H1 (cell line): ENCODE results near the gene CLCN5. TPM values are rescaled to one million over a fixed set of nuclear protein-coding genes. Genes with fewer than 3 reads are reported as not detected.

ENCODE experiments used
- CTCF ChIA-PET: fragments of 300-600 bp; sonication (Branson Sonifier 250); formaldehyde crosslinking; loops from one replicate; lab custom pipeline; 2021; ENCODE audit not compliant: partially characterized antibody; lab: Charles Lee
- POLR2A ChIA-PET: fragments of 300-600 bp; sonication (Branson Sonifier 250); formaldehyde crosslinking; loops from one replicate; lab custom pipeline; 2021; ENCODE audit warnings: inconsistent platforms; ENCODE audit not compliant: partially characterized antibody; lab: Charles Lee
- DNase-seq, 2 experiments: peaks; one replicate each; pipeline versions ENCODE4 v3.0.0 to v3.0.0-alpha.2; 2010 to 2022; ENCODE audit warnings: low spot score in 2 of 2, low read depth in 1 of 2, mixed read lengths in 1 of 2
- FAIRE-seq: peaks from 2 replicates; lab custom pipeline; 2011; peaks lifted over from hg19 to GRCh38; lab: Jason Lieb, UNC
- H2AFZ ChIP-seq: 2 replicates; pipeline ENCODE4 v1.8.1; 2012; ENCODE audit warnings: low read length, inconsistent platforms
- H2AK5ac ChIP-seq: 2 replicates; pipeline ENCODE4 v1.6.1; 2013; ENCODE audit warnings: low read depth, low read length
- H2BK120ac ChIP-seq: replicated peaks from 2 replicates; pipeline ENCODE3; 2013; ENCODE audit warnings: low read depth, low read length, inconsistent platforms
- H2BK12ac ChIP-seq: 2 replicates; pipeline ENCODE4 v1.6.1; 2013; ENCODE audit warnings: low read depth, low read length
- H2BK15ac ChIP-seq: 2 replicates; pipeline ENCODE4 v1.6.1; 2013; ENCODE audit warnings: low read length
- H2BK20ac ChIP-seq: 2 replicates; pipeline ENCODE4 v1.6.1; 2013; ENCODE audit warnings: low read length
- H2BK5ac ChIP-seq: 2 replicates; pipeline ENCODE4 v1.6.1; 2013; ENCODE audit warnings: low read depth, low read length
- H3K14ac ChIP-seq: 2 replicates; pipeline ENCODE4 v1.6.1; 2013; ENCODE audit warnings: inconsistent platforms; ENCODE audit not compliant: insufficient read length
- H3K18ac ChIP-seq: 2 replicates; pipeline ENCODE4 v1.6.1; 2013; ENCODE audit warnings: low read length; ENCODE audit errors: extremely low read depth
- H3K23ac ChIP-seq: 2 replicates; pipeline ENCODE4 v1.6.1; 2013; ENCODE audit warnings: inconsistent platforms; ENCODE audit not compliant: insufficient read length
- H3K23me2 ChIP-seq: 2 replicates; pipeline ENCODE4 v1.6.1; 2013; ENCODE audit warnings: low read depth, low read length
- H3K27ac ChIP-seq: 2 replicates; pipeline ENCODE4 v1.6.1; 2011; ENCODE audit warnings: low read depth, low read length, inconsistent platforms
- H3K27me3 ChIP-seq, 4 experiments: replicated peaks in 1 of 4; 1 replicate in 1 of 4; 2 replicates in 3 of 4; pipeline versions ENCODE4 v1.6.1 to v1.8.1; 2011 to 2013; ENCODE audit warnings: low read length in 3 of 4, mild to moderate bottlenecking in 3 of 4, inconsistent platforms in 2 of 4, mixed read lengths in 2 of 4, moderate library complexity in 1 of 4; ENCODE audit not compliant: control insufficient read depth in 3 of 4, insufficient read depth in 3 of 4; ENCODE audit errors: extremely low read depth in 1 of 4
- H3K36me3 ChIP-seq, 4 experiments: 2 replicates each; pipeline versions ENCODE4 v1.6.1 to v1.8.1; 2011 to 2013; ENCODE audit warnings: mild to moderate bottlenecking in 4 of 4, low read length in 3 of 4, moderate library complexity in 2 of 4, control low read depth in 1 of 4, inconsistent platforms in 1 of 4; ENCODE audit not compliant: insufficient read depth in 4 of 4, control insufficient read depth in 2 of 4
- H3K4ac ChIP-seq: replicated peaks from 2 replicates; pipeline ENCODE3; 2013; ENCODE audit warnings: low read length, low read depth, mixed read lengths, inconsistent platforms; ENCODE audit not compliant: insufficient read length
- H3K4me1 ChIP-seq, 4 experiments: replicated peaks in 1 of 4; 1 replicate in 1 of 4; 2 replicates in 3 of 4; pipeline versions ENCODE4 v1.6.1 to v1.8.1; 2011 to 2013; ENCODE audit warnings: low read length in 3 of 4, inconsistent platforms in 2 of 4, mixed read lengths in 1 of 4; ENCODE audit not compliant: insufficient read depth in 4 of 4, control insufficient read depth in 3 of 4
- H3K4me2 ChIP-seq, 2 experiments: 2 replicates each; pipeline versions ENCODE4 v1.6.1 to v1.8.1; 2011 to 2013; ENCODE audit warnings: low read depth in 2 of 2, low read length in 2 of 2, control low read depth in 1 of 2, inconsistent platforms in 1 of 2, mild to moderate bottlenecking in 1 of 2; ENCODE audit not compliant: insufficient read depth in 1 of 2
- H3K4me3 ChIP-seq, 4 experiments: fragments of 200-600, 300-600 bp in 1 of 4; sonication (generic), shearing (Covaris generic), sonication (Bioruptor Twin) in 1 of 4; 2 replicates each; pipeline versions ENCODE4 v1.5.1 to v1.8.1; 2011 to 2016; ENCODE audit warnings: low read length in 4 of 4, low read depth in 3 of 4, control low read depth in 2 of 4, inconsistent platforms in 2 of 4, mild to moderate bottlenecking in 2 of 4, mixed read lengths in 1 of 4, moderate library complexity in 1 of 4; ENCODE audit not compliant: insufficient read depth in 2 of 4; ENCODE audit errors: extremely low read depth in 1 of 4
- H3K56ac ChIP-seq: replicated peaks from 2 replicates; pipeline ENCODE3; 2013; ENCODE audit warnings: low read depth, mild to moderate bottlenecking, mixed read lengths, low read length, inconsistent platforms; ENCODE audit not compliant: insufficient read length
- H3K79me1 ChIP-seq: 2 replicates; pipeline ENCODE4 v1.6.1; 2013; ENCODE audit warnings: low read depth, low read length, control low read depth
- H3K79me2 ChIP-seq, 2 experiments: 2 replicates each; pipeline versions ENCODE4 v1.6.1 to v1.8.1; 2012 to 2013; ENCODE audit warnings: low read length in 2 of 2, mild to moderate bottlenecking in 2 of 2, inconsistent platforms in 1 of 2; ENCODE audit not compliant: insufficient read depth in 2 of 2, control insufficient read depth in 1 of 2
- H3K9ac ChIP-seq, 4 experiments: replicated peaks in 1 of 4; 1 replicate in 1 of 4; 2 replicates in 3 of 4; pipeline versions ENCODE4 v1.6.1 to v1.8.1; 2011 to 2013; ENCODE audit warnings: low read depth in 3 of 4, low read length in 3 of 4, control low read depth in 2 of 4, mild to moderate bottlenecking in 2 of 4, moderate library complexity in 2 of 4, inconsistent platforms in 1 of 4; ENCODE audit errors: extremely low read depth in 1 of 4
- H3K9me3 ChIP-seq, 2 experiments: 2 replicates each; pipeline versions ENCODE4 v1.6.1 to v1.8.1; 2012 to 2013; ENCODE audit warnings: mild to moderate bottlenecking in 2 of 2, moderate library complexity in 2 of 2, control low read depth in 1 of 2, inconsistent platforms in 1 of 2, low read depth in 1 of 2, low read length in 1 of 2, mixed read lengths in 1 of 2; ENCODE audit not compliant: insufficient read depth in 2 of 2
- H4K20me1 ChIP-seq, 2 experiments: replicated peaks in 1 of 2; 2 replicates each; pipeline versions ENCODE3 to v1.8.1; 2011 to 2013; ENCODE audit warnings: inconsistent platforms in 2 of 2, low read length in 2 of 2, mild to moderate bottlenecking in 1 of 2; ENCODE audit not compliant: insufficient read depth in 2 of 2, control insufficient read depth in 1 of 2
- H4K5ac ChIP-seq: 2 replicates; pipeline ENCODE4 v1.6.1; 2013; ENCODE audit warnings: low read length, low read depth, mixed read lengths, inconsistent platforms; ENCODE audit not compliant: insufficient read length
- H4K8ac ChIP-seq: 2 replicates; pipeline ENCODE4 v1.8.0; 2013; ENCODE audit warnings: mild to moderate bottlenecking, moderate library complexity, low read length, inconsistent platforms; ENCODE audit not compliant: insufficient read depth; ENCODE audit errors: extremely low read depth
- H4K91ac ChIP-seq: replicated peaks from 2 replicates; pipeline ENCODE3; 2013; ENCODE audit warnings: low read length, mixed read lengths, inconsistent platforms; ENCODE audit not compliant: insufficient read length
- GTF2F1 ChIP-seq: IDR thresholded peaks from 2 replicates; pipeline ENCODE4 v1.6.1; 2012; ENCODE audit warnings: low read depth, low read length, improper control_type of control experiment, borderline replicate concordance
- KDM5A ChIP-seq: fragments of 200-600 bp; IDR thresholded peaks from 2 replicates; pipeline ENCODE4 v1.7.1; 2012; ENCODE audit warnings: mild to moderate bottlenecking, low read length, inconsistent platforms, mixed read lengths
- PHF8 ChIP-seq: fragments of 200-600 bp; sonication (generic); conservative IDR thresholded peaks from 2 replicates; pipeline ENCODE4 v1.7.1; 2012; ENCODE audit warnings: low read depth, mild to moderate bottlenecking, inconsistent platforms, low read length, moderate library complexity
- SAP30 ChIP-seq: fragments of 300-600 bp; sonication (generic); IDR thresholded peaks from 2 replicates; pipeline ENCODE4 v1.7.1; 2012; ENCODE audit warnings: low read length, moderate library complexity, mild to moderate bottlenecking, inconsistent platforms; ENCODE audit not compliant: insufficient read depth, insufficient replicate concordance
- TAF7 ChIP-seq: optimal IDR thresholded peaks from 2 replicates; pipeline ENCODE3; 2011; ENCODE audit warnings: low read depth, mild to moderate bottlenecking, inconsistent platforms, low read length, moderate library complexity, borderline replicate concordance
- WGBS, 2 experiments: shearing (Covaris generic) in 1 of 2; methylation state at CpG; one replicate each; pipeline versions ENCODE4 v1.1.6 to v1.1.7; 2013 to 2015; ENCODE audit warnings: low lambda C conversion rate in 2 of 2, mixed read lengths in 2 of 2, inconsistent platforms in 1 of 2, low coverage in 1 of 2, missing lambda C conversion rate in 1 of 2; ENCODE audit not compliant: insufficient replicate concordance in 2 of 2, insufficient coverage in 1 of 2, insufficient read length in 1 of 2; ENCODE audit errors: extremely low coverage in 1 of 2, missing lambda C conversion rate in 1 of 2; 5-methylcytosine and 5-hydroxymethylcytosine counted together
- polyA plus RNA-seq, 7 experiments: library from polyadenylated mRNA; depleted of rRNA in 3 of 7; stranded (reverse) in 5 of 7; unstranded in 2 of 7; fragments of >200 nt in 5 of 7; fragments of 200-250 nt in 2 of 7; gene quantifications; 1 replicate in 5 of 7; 2 replicates in 1 of 7; 4 replicates in 1 of 7; pipeline versions ENCODE4 v1.2.1 to v1.2.3, GENCODE V29; 2011 to 2013; ENCODE audit warnings: missing spikeins in 2 of 7, mixed read lengths in 2 of 7
- total RNA-seq: library from RNA; stranded (reverse); fragmentation: NEBNext Ultra II Directional; extraction: Animal tissue kit (Norgen Biotek cat#: 25700); gene quantifications from 2 replicates; pipeline ENCODE4 v1.2.1, GENCODE V29; 2021

The CLCN5 gene
- total and polyA plus RNA-seq, 2 of the 8 experiments (the other 6 are each of a cell fraction or from before 2014, with no cell fraction given), result 4.2 to 9.7 TPM

DNA sequence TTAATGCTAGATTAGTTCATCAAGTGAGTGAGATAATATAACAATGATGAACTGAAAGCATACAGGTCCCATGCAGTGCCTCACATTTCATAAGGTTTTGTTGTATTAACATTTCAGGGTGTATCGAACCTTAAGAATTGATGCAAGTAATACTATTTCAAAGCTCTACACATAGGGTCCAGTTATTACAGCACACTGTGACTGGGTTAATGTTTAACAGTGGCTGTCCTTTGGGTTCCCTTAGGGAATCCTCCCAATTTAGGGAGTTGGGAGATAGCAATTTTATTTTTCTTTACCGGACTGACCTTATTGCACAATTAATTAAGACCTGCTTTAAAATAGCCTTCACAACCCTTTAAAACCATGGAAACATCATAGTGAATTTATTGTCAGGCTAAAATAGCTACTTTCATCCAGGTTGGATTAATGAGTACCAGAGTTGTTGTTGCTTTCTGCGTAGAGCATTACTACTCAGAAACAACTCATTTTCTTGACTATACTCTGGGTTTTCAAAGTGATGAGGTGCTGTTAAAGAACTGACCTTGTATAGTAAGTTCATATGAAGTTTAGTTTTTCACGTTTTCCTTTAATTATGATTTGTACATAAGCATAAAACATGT is 144.0 kb downstream of the CLCN5 start:
- no peak overlapping the region for H3K27ac ChIP-seq
- no peaks in the 10 kb centered on the region for H3K23me2 ChIP-seq
- H2BK120ac ChIP-seq, result no peak overlapping the region
- no peak overlapping the region for H3K14ac ChIP-seq
- H2BK5ac ChIP-seq, result no peak overlapping the region
- H3K36me3 ChIP-seq, result no peaks in the 10 kb centered on the region; a peak in 1 of 8 replicates
- H2BK15ac ChIP-seq, result no peak overlapping the region
- no peak overlapping the region for H2AFZ ChIP-seq
- ChIA-PET CTCF (interaction anchor here (1.0 kb wide), 1 partner anchor 147 kb away, joined by 3 read pairs; no protein-coding TSS in a partner anchor), POLR2A (no interaction called here)
- H2BK12ac ChIP-seq, result no peak overlapping the region
- H3K18ac ChIP-seq, result no peak overlapping the region
- H3K4ac ChIP-seq, result no peak overlapping the region
- H3K9ac ChIP-seq, result no peak overlapping the region
- H4K91ac ChIP-seq, result no peak overlapping the region
- no peak overlapping the region for H4K5ac ChIP-seq
- no peaks in the 10 kb centered on the region for H3K79me1 ChIP-seq
- H2AK5ac ChIP-seq, result no peak overlapping the region
- TF ChIP-seq SAP30 (no peak), KDM5A (no peak), GTF2F1 (no peak), TAF7 (no peak), PHF8 (no peak)
- H4K8ac ChIP-seq, result no peak overlapping the region
- no peaks in the 10 kb centered on the region for H3K27me3 ChIP-seq
- H3K56ac ChIP-seq, result no peak overlapping the region
- DNase-seq (no peak), FAIRE-seq (no peak)
- peaks cover 0 to 5% (median 3%) of the 10 kb centered on the region in 4 experiments; a peak in 3 of 7 replicates for H3K4me1 ChIP-seq
- no peaks in the 10 kb centered on the region for H3K79me2 ChIP-seq
- no peak overlapping the region for H3K4me3 ChIP-seq
- H3K9me3 ChIP-seq, result no peaks in the 10 kb centered on the region
- no peak overlapping the region for H3K23ac ChIP-seq
- no peak overlapping the region for H2BK20ac ChIP-seq
- WGBS, 2 experiments, result 80% methylated on average over 4 of the region's 4 CpGs; no CpG with 5 or more reads in 1 of the 2 experiments
- no peaks in the 10 kb centered on the region for H4K20me1 ChIP-seq
- no peak overlapping the region; a peak in 1 of 4 replicates for H3K4me2 ChIP-seq
